IMR-90 (cell line): Measurements from ENCODE around the gene SS18L1. TPM values are rescaled to one million over a fixed set of nuclear protein-coding genes. Genes with fewer than 3 reads are reported as not detected.

Experiments
- ATAC-seq: fragments of 200-7000 bp; cut with Tn5 transposase; 2 replicates; pipeline ENCODE4 v1.9.1; 2020; ENCODE audit warnings: low read depth, mild to moderate bottlenecking, moderate library complexity
- BruUV-seq: library from RNA; stranded (reverse); fragments of 400-500 nt; replicated peaks from 2 replicates; lab custom pipeline; 2021; lab: Mats Ljungman, UMichigan
- CTCF ChIA-PET: fragments of 300-600 bp; formaldehyde crosslinking; extraction: SDS; loops from one replicate; lab custom pipeline; 2021; ENCODE audit warnings: antibody characterized with exemption; lab: Yijun Ruan, JAX
- POLR2A ChIA-PET: fragments of 300-600 bp; sonication (Branson Sonifier 250); formaldehyde crosslinking; loops from one replicate; lab custom pipeline; 2022; ENCODE audit warnings: antibody characterized with exemption; ENCODE audit not compliant: unreplicated experiment; lab: Charles Lee
- DNase-seq: peaks from one replicate; pipeline ENCODE4 v3.0.0; 2013
- H2AFZ ChIP-seq: replicated peaks from 2 replicates; pipeline ENCODE3; 2013; ENCODE audit warnings: low read length, mild to moderate bottlenecking; ENCODE audit not compliant: poor library complexity
- H2AK5ac ChIP-seq: 2 replicates; pipeline ENCODE4 v1.6.1; 2013; ENCODE audit warnings: low read depth, low read length, inconsistent platforms
- H2AK9ac ChIP-seq: replicated peaks from 2 replicates; pipeline ENCODE3; 2013; ENCODE audit warnings: mild to moderate bottlenecking, low read depth, low read length, moderate library complexity; ENCODE audit not compliant: poor library complexity
- H2BK120ac ChIP-seq: 2 replicates; pipeline ENCODE4 v1.6.1; 2013; ENCODE audit warnings: low read depth, low read length, inconsistent platforms
- H2BK15ac ChIP-seq: 3 replicates; pipeline ENCODE4 v1.6.1; 2013; ENCODE audit warnings: low read depth, low read length, inconsistent platforms
- H2BK20ac ChIP-seq: 2 replicates; pipeline ENCODE4 v1.6.1; 2013; ENCODE audit warnings: low read depth, mild to moderate bottlenecking, inconsistent platforms, low read length, moderate library complexity
- H2BK5ac ChIP-seq: 2 replicates; pipeline ENCODE4 v1.6.1; 2013; ENCODE audit warnings: mild to moderate bottlenecking, low read depth, low read length, inconsistent platforms; ENCODE audit not compliant: poor library complexity, severe bottlenecking
- H3K14ac ChIP-seq: replicated peaks from 2 replicates; pipeline ENCODE4 v1.6.1; 2013; ENCODE audit warnings: low read depth, low read length, inconsistent platforms
- H3K18ac ChIP-seq: 2 replicates; pipeline ENCODE4 v1.6.1; 2013; ENCODE audit warnings: low read depth, low read length, control low read depth
- H3K23ac ChIP-seq: 2 replicates; pipeline ENCODE4 v1.6.1; 2013; ENCODE audit warnings: low read depth, low read length, inconsistent platforms
- H3K27ac ChIP-seq: 2 replicates; pipeline ENCODE4 v1.5.1; 2013; ENCODE audit warnings: mild to moderate bottlenecking, control low read depth, low read length; ENCODE audit not compliant: insufficient read depth
- H3K27me3 ChIP-seq: 2 replicates; pipeline ENCODE4 v1.6.1; 2013; ENCODE audit warnings: low read length; ENCODE audit not compliant: control insufficient read depth, insufficient read depth
- H3K36me3 ChIP-seq: 2 replicates; pipeline ENCODE4 v1.6.1; 2013; ENCODE audit warnings: low read length, mixed read lengths; ENCODE audit not compliant: control insufficient read depth, insufficient read depth
- H3K4ac ChIP-seq: 2 replicates; pipeline ENCODE4 v1.6.1; 2013; ENCODE audit warnings: low read depth, low read length, inconsistent platforms
- H3K4me1 ChIP-seq: 2 replicates; pipeline ENCODE4 v1.6.1; 2013; ENCODE audit warnings: low read length, mixed read lengths; ENCODE audit not compliant: control insufficient read depth, insufficient read depth
- H3K4me2 ChIP-seq: 2 replicates; pipeline ENCODE4 v1.6.1; 2013; ENCODE audit warnings: low read depth, mild to moderate bottlenecking, control low read depth, low read length, moderate library complexity
- H3K4me3 ChIP-seq: 2 replicates; pipeline ENCODE4 v1.5.1; 2013; ENCODE audit warnings: low read depth, mild to moderate bottlenecking, control low read depth, low read length, moderate library complexity; ENCODE audit not compliant: insufficient read depth
- H3K56ac ChIP-seq: 2 replicates; pipeline ENCODE4 v1.6.1; 2013; ENCODE audit warnings: low read length, inconsistent platforms; ENCODE audit not compliant: insufficient read depth; ENCODE audit errors: extremely low read depth
- H3K79me1 ChIP-seq, 2 experiments: 2 replicates each; pipeline ENCODE4 v1.6.1; 2013; ENCODE audit warnings: low read length in 2 of 2, inconsistent platforms in 1 of 2, low read depth in 1 of 2
- H3K9ac ChIP-seq: 2 replicates; pipeline ENCODE4 v1.6.1; 2013; ENCODE audit warnings: low read depth, low read length, control low read depth
- H3K9me1 ChIP-seq: 2 replicates; pipeline ENCODE4 v1.6.1; 2013; ENCODE audit warnings: low read length, inconsistent platforms; ENCODE audit not compliant: insufficient read depth
- H3K9me3 ChIP-seq: 2 replicates; pipeline ENCODE4 v1.6.1; 2013; ENCODE audit warnings: low read length; ENCODE audit not compliant: control insufficient read depth, insufficient read depth
- H4K20me1 ChIP-seq: 2 replicates; pipeline ENCODE4 v1.6.1; 2013; ENCODE audit warnings: low read length, inconsistent platforms; ENCODE audit not compliant: insufficient read depth
- H4K5ac ChIP-seq: 2 replicates; pipeline ENCODE4 v1.6.1; 2013; ENCODE audit warnings: mild to moderate bottlenecking, low read depth, low read length, control low read depth
- H4K8ac ChIP-seq, 2 experiments: 2 replicates each; pipeline ENCODE4 v1.6.1; 2013; ENCODE audit warnings: low read depth in 2 of 2, low read length in 2 of 2, control low read depth in 1 of 2, inconsistent platforms in 1 of 2
- H4K91ac ChIP-seq: 2 replicates; pipeline ENCODE4 v1.6.1; 2013; ENCODE audit warnings: low read depth, low read length, inconsistent platforms; ENCODE audit not compliant: insufficient read depth
- CHD1 ChIP-seq: IDR thresholded peaks from 2 replicates; pipeline ENCODE4 v1.6.1; 2012; ENCODE audit warnings: low read depth, low read length, improper control_type of control experiment
- FOS ChIP-seq: fragments of 150-350 bp; IDR thresholded peaks from 2 replicates; pipeline ENCODE4 v1.6.1; 2016; ENCODE audit warnings: low read depth, low read length
- WGBS, 2 experiments: methylation state at CpG; one replicate each; pipeline versions ENCODE4 v1.1.5 to v1.1.7; 2013; ENCODE audit warnings: missing lambda C conversion rate in 2 of 2; ENCODE audit not compliant: insufficient read length in 1 of 2; ENCODE audit errors: extremely low coverage in 2 of 2; 5-methylcytosine and 5-hydroxymethylcytosine counted together
- dilution Hi-C: fragments of 300-500 bp; cut with HindIII; formaldehyde crosslinking; loops from one replicate; pipeline ENCODE4 v1.14.3; 2018; ENCODE audit warnings: low sequenced_read_pairs; ENCODE audit not compliant: unreplicated experiment
- in situ Hi-C: fragments of 300-500 bp; cut with MboI; formaldehyde crosslinking; loops from 3 replicates; pipeline ENCODE4 v1.14.3; 2019; ENCODE audit warnings: low sequenced_read_pairs, inconsistent platforms, mixed read lengths
- intact Hi-C: fragments of 100-400 bp; cut with micrococcal nuclease; formaldehyde crosslinking; loops from 2 replicates; pipeline ENCODE4 v1.10.0; 2022
- polyA plus RNA-seq, 3 experiments: library from polyadenylated mRNA; depleted of rRNA; stranded (reverse); fragments of >200 nt; gene quantifications; 2 replicates each; pipeline ENCODE4 v1.2.3, GENCODE V29; 2012; ENCODE audit warnings: low replicate concordance in 1 of 3
- total RNA-seq: library from RNA; depleted of rRNA; stranded (reverse); fragments of >200 nt; gene quantifications from 2 replicates; pipeline ENCODE4 v1.2.3, GENCODE V29; 2012

Gene SS18L1
- total and polyA plus RNA-seq, 2 of the 4 experiments (the other 2 are of a cell fraction), result 8.1 to 12.2 TPM

DNA sequence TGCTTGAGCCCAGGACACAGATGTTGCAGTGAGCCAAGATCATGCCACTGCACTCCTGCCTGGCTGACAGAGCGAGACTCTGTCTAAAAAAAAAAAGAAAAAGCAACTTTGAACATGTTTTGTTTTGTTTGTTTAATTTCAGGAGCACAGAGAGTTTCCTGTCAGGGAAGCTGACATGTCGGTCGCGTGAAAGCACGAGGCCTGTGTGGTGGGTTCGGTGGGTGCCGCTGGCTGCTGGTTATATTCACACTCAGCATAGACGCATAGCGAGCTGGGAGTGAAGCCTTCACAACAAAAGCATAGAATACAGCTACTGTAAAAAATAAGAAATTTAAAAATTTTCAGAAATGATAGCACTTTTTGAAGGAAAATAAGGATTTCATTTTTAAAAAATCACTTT, 53.7 kb downstream of the SS18L1 start:
- Histone ChIP-seq H3K4me3 (no peak overlapping the region), H4K8ac (no peak overlapping the region), H2BK120ac (no peak overlapping the region), H4K20me1 (peaks cover 7% of the 10 kb centered on the region; the same call in 1 of the 2 replicates), H3K56ac (no peak overlapping the region), H3K79me1 (peaks cover 4 to 28% of the 10 kb centered on the region in 2 experiments), H2AFZ (no peak overlapping the region), H3K4ac (no peak overlapping the region), H2AK9ac (no peak overlapping the region), H4K91ac (no peak overlapping the region), H3K9me1 (no peaks in the 10 kb centered on the region; the same call in 1 of the 2 replicates), H3K14ac (no peak overlapping the region), H3K27me3 (no peaks in the 10 kb centered on the region), H2BK20ac (no peak overlapping the region), H3K4me2 (no peak overlapping the region), H2AK5ac (no peak overlapping the region), H4K5ac (no peak overlapping the region), H3K36me3 (peaks cover 53% of the 10 kb centered on the region), H2BK5ac (no peak overlapping the region), H3K23ac (no peak overlapping the region), H3K18ac (no peak overlapping the region), H2BK15ac (no peak overlapping the region), H3K4me1 (no peaks in the 10 kb centered on the region), H3K27ac (no peak overlapping the region), H3K9ac (no peak overlapping the region), H3K9me3 (no peaks in the 10 kb centered on the region)
- ChIA-PET CTCF (no interaction called here), POLR2A (no interaction called here)
- in situ Hi-C loops (no loop called here), dilution Hi-C loops (no loop called here), intact Hi-C loops (no loop called here)
- no peak for TF ChIP-seq CHD1
- no peak for TF ChIP-seq FOS
- DNase-seq, result no peak
- BruUV-seq, result no TSS peak
- 100% methylated on average over 1 of the region's 9 CpGs; no CpG with 5 or more reads in 1 of the 2 experiments for WGBS, 2 experiments
- no peak for ATAC-seq
